NOMO-1 treated with DMSO at 0.1 percent for 48 hours (cell line): ENCODE data around the gene RRP8.
A peak's percentile ranks its signal among the peaks of the same experiment; 100 is the strongest.

ENCODE experiments used
- DNase-seq: peaks from one replicate; lab custom pipeline; 2025; ENCODE audit not compliant: unreplicated experiment; lab: John Stamatoyannopoulos, UW

RRP8 gene

DNA sequence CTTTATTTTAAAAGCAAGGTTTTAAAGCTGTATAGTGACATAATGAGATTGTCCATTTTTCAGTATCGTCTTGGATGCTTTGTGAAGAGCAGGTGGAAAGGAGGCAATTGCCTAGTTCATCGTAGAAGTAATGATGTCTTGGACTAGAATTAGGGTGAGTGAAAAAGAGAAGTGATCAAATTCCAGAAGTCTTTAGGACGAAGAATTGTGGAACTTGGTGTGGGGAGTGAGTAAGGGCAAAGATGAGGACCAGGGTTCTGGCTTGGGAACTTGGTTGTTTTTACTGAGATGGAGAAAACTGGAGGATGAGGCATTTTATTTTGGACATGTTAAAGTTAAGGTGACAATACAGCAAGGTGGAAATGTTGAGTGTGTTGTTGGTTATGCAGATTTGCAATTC lies 1.4 kb upstream of the RRP8 start:
- DNase-seq, result peak; percentile 1

DNA sequence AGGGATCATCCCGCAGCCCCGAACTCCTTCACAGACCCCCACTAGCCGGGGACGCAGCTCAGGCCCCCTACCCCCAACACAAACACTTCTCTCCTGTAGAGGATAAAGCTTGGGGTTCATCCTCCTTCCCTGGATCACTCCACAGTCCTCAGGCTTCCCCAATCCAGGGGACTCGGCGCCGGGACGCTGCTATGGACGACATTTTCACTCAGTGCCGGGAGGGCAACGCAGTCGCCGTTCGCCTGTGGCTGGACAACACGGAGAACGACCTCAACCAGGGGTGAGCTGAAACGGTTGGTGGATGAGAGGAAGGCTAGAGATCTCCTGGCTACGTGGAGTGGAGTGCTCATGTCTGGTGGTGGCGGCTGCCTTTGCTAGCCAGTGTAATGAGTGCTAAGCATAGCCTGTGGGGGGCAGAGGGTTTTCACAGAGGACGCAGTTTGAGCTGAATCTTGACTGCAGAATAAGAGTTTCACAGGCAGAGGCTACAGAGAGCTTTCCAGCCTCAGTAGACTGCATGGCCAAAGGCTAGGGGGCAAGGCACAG lies 738 bp upstream of the RRP8 start:
- DNase-seq, result peak; percentile 43

- peak; percentile 4 for DNase-seq
Measured at GRCh38 chr11:6602096-6602940, 1.1 kb downstream of the RRP8 start.

DNA sequence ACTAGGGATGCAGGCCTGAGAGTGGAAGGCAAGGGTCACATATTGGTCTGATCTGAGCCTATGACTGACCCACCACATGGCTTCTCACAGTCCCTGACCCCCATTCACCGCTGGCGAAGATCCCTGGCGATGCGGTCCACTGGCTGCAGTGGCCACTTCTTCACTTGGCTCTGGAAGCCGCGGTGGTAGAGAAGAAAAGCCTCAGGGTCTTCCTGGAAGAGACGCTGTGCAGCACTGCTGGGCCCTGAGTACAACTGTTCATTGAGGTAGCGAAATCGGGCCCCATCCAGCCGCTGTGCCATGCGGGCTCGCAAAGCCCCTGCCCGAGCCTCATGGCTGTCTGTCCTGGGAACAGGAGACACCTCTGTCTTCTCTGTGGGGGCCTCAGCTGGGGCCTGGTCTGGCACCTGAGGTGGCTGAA lies 2.4 kb downstream of the RRP8 start:
- DNase-seq, result no peak

DNA sequence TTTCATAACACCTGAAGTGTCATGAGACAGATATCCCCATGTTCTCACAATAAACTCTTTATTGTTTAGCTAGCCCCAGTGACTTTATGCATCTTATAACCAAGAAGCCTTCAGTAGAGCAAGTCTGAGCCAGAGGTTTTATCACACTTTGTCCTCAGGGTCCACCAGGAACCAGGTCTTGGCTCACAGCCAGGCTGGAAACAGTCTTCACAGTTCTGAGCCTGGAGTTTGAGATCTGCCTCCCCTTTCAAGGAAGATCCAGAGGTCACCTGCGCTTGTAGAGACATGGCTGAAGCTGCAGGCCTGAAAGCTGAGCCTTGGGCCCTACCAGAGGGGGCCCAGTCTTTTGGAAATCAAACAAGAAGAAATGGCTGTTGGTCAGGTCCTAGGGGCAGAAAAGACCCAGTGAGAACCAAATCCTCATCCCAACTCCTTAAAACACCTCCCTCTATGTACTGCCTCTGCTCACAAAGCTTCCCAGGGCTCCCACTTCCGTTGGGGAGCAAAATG lies 3.5 kb downstream of the RRP8 start:
- no peak for DNase-seq

GRCh38 chr11:6599449-6599848 lies 4.0 kb downstream of the RRP8 start:
- no peak for DNase-seq

- no peak for DNase-seq
Measured at GRCh38 chr11:6598555-6598954, 4.9 kb downstream of the RRP8 start.

DNA sequence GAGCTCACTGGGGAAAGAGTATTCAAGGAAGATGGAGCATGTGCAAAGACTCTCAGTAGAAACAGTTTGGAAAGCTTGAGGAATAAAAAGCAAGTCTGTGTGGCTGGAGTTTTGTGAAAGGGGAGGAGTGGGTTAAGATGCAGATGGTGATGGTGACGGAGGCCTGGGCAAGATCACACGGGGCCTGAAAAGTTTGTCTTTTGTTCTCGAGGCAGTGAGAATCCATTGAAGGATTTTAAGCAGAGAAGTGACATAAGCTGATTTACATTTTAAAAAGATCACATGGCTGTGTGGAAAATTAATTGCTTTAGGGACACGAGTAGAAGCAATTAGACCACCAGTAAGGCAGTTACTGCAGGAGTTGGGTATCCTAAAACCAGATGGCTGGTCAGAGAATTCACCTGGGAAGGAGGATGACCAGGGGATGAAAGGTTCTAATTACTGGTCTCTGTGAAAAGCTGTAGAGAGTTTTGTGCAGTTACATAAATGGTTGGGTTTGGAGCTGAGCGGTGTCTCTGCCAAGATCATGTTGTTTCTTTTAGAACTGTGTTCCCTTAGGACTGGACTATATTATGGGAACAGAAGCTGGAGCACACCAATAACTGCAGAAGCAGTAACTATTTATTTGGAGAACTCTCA lies 7.1 kb downstream of the RRP8 start:
- DNase-seq, result no peak

DNA sequence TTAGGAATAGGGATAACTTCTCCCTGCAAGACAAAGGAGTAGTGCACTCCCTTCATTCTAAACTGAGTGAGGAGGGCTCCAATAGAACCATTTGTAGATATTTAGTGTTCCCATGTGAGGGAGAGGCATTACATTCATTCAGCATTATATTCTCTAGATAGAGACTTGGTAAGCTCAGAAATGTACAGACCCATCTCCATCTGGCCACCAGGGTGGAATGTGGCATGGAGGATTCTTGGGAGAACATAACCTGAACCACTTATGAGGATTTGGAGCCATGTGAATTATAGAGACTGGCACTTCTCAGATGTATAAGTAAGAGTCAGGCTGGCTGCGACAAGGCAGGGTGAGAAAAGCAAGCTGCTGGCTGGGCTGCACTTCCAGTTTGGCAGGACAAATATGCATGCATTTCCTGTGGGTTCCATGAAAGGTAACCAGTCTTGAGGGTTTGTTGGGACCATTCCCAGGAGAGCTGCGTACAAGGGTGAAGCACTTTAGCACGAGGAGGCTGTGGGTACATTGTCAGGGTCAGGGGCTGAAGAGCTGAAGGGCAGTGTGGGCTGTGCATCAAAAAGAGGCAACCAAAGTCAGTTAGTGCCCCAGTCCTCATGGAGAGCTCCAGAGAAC lies 9.2 kb downstream of the RRP8 start:
- DNase-seq, result no peak

DNA sequence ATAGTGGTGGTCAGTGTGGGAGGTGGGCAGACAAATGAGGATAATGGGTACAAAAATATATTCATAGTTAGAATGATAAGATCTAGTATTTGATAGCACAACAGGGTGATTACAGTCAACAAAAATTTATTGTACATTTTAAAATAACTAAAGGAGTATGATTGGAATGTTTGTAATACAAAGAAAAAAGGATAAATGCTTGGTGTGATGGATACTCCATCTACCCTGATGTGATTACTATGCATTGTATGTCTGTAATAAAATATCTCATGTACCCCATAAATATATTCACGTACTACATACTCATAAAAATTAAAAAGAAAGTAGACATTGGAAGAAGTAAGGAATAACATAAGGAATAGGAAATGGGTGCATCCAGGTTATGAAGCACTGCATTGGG lies 15.4 kb downstream of the RRP8 start:
- no peak for DNase-seq

DNA sequence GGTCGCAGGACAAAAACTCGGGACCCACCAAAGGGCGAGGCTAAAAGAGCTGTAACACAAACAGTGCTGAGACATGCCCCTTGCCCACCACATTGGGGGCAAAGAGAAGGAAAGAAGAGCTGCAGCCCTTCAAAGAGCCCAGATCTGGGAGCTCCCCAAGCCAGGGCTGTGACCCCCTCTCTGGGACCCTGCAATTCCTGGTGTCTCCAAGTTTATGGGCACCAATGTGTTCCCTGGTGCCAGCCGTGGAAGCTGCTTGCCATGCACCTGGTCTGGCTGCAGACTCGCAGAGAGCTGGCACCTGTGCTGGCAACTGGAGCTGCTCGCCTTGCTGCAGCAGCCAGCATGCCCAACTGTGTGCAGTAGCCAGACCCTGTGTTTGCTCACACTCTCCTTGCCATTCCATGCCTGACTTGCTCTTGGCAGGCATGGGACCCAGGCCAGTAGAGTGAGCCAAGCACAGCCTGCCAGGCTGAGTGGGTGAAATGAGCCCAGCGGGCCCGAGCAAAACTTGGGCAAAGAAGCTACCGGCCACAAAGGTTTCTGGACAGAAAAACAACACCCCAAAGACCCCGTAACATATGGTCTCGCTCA lies 16.0 kb downstream of the RRP8 start:
- no peak for DNase-seq

GRCh38 chr11:6586434-6587359 lies 16.7 kb downstream of the RRP8 start:
- DNase-seq, result no peak

GRCh38 chr11:6584528-6584927 lies 18.9 kb downstream of the RRP8 start:
- DNase-seq, result no peak

GRCh38 chr11:6583584-6583983 lies 19.8 kb downstream of the RRP8 start:
- no peak for DNase-seq

DNA sequence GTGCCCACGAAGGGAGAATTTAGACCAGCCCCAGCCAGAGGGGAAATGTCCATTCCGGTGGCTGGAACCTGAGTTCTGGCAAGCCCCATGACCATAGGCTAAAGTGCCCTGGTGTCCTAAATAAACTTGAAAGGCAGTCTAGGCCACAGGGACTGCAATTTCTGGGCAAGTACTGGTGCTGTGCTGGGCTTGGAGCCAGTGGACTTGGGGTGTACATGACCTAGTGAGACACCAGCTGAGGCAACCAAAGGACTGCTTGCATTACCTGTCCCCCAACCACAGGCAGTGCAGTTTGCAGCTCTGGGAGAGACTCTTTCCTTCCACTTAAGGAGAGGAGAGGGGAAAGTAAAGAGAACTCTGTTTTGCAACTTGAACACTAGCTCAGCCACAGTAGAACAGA lies 23.7 kb downstream of the RRP8 start:
- DNase-seq, result no peak

DNA sequence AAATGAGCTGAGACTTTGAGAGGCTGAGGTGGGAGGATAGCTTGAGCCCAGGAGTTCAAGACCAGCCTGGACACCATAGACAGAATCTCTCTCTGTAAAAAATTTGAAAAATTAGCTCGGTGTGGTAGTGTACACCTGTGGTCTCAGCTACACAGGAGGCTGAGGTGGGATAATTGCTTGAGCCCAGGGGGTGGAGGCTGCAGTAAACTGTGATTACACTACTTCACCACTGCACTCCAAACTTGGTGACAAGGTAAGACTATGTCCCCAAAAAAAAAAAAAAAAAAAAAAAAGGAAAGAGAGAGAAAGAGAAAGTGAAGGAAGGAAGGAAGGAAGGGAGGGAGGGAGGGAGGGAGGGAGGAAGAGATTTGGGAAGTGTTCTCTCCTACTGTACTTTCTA lies 25.3 kb downstream of the RRP8 start:
- DNase-seq, result no peak

GRCh38 chr11:6576471-6577373 lies 26.7 kb downstream of the RRP8 start:
- DNase-seq, result no peak

GRCh38 chr11:6574816-6575715 lies 28.4 kb downstream of the RRP8 start:
- no peak for DNase-seq
